NCI-H1694 treated with DMSO at 0.1 percent for 48 hours (cell line): ENCODE measurements around the gene SMAP2.
A peak's percentile ranks its signal among the peaks of the same experiment; 100 is the strongest.

ENCODE experiments used
- DNase-seq: peaks from one replicate; lab custom pipeline; 2025; lab: John Stamatoyannopoulos, UW

SMAP2 gene

DNA sequence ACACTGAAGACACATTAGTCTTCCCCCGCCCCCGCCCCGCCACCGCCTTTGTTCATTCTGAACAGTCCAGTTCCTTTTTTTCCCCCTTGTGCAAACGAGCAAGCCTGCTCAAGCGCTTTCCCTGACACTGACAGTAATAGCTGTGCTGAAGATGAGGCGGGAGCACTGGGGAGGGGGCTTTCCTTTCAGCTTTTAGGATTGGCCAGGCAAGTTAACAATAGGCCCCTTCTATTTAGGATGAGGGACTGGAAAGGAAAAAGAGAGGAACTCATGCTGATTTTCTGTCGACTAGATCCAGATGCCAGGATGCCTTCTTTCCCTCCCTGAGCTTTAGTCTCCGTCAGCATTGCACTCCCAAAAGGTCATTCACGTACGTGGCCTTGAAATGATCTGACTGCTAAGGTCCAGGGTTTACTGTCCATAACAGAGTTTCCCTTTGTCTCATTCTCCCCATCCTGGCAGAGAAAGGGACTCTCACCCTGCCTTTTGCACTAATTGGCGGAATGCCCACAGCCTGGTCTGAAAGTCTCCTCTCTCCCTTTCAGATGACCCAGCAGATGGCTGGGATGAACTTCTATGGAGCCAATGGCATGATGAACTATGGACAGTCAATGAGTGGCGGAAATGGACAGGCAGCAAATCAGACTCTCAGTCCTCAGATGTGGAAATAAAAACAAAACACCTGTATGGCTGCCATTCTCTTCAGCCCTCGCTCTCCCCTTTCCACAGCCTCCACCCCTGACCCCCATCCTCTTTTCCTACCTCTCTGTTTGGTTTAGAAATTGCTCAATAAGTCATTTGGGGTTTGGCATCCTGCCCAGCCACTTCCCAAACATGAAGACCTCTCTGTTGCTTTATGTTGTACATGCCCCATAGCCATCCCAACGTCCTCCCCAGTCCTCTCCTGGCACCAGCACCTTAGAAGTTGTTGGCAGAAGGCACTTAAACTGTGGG is 48.2 kb downstream of the SMAP2 start:
- DNase-seq, result no peak

DNA sequence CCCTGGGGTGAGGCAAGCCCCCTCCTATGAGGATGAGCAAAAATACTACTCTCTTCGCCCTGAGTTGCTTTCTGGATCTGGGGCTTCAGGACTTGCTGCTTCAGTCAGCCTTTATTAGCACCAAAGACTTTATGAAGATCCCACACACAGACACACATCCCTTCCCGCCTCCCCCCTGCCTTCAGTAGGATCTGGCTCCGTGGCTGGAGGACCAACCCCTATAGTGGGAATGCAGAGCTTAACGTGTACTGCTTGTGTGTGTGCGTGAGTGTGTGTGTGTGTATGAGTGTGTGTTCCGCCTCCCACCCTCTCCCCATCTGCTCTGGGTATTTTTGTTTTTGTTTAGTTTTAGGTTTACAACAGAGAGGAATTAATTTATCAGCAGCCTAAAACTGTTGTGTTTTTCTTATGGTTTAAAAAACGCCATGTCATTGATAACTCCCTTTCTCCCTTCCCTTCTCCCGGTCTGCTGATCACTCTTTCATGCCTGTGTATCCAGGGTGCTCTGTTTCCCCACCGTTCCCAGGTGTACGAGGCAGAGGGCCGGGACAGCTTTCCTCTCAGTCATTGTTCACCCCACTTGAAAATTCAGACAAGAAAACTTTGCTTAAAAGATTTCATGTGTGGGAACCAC is 49.2 kb downstream of the SMAP2 start:
- no peak for DNase-seq

DNA sequence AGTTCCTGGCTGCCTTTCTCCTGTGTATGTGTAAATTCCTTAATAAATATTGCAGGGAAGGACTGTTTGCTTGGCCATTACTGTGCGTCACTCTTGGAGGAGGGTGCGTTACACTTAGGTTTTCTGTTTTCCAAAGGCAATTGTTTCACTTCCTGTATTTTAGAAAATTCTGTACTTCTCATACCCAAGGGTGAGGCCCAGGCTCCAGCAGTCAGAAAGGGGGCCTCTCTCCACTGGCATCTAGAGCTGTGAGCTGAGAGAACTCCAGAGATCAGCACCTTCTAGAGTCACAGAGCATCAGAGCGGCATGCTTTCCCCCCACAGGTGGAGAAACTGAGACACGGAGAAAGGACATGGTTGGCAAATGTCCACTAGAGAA is 49.7 kb downstream of the SMAP2 start:
- DNase-seq, result no peak

DNA sequence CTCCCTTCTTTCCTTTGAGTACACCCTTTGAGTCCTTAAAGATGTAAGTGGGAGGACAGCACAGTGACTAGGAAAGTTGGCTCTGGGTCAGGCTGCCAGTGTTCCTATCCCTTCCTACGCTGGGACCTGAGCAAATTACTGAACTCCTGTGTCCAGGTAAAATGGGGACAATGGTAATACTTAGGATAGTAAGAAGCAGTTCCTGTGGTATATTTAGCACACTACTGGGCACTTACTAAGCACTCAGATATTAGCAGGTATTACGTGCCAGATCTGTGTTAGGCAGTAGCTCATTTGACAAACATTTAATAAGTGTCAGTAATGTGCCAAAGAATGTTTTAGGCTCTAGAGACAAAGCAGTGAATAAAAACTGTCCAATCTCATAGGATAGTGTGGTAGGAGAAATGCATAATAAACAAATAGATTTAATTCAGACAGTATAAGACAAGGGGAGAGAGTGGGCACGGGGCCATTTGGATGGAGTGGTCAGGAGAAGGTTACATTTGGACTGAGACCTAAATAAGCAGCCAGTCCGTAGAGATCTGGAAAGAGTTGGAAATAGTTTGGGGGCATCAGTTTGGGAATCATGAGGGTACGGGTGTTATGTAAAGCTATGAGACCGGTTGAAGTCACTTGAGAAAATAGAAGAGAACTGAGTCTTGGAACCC is 50.6 kb downstream of the SMAP2 start:
- DNase-seq, result no peak

DNA sequence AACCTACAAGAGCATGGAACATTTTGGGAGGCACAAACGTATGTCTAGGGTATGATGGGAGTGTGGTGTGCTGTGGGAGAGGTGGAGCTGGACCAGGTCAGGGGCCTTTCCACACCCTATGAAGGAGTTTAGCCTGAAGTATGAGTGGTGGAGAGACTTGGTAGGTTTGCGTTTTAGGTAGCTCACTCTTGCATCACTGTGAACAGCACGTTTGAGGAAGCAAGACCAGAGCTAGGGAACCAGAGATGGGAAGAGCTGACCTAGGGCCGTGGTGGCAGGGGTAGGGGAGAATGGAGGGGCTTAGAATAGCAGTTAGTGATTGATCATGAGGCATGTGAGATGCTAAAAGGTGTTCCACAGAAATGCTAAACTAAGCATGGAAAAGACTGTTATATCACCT is 51.7 kb downstream of the SMAP2 start:
- no peak for DNase-seq

DNA sequence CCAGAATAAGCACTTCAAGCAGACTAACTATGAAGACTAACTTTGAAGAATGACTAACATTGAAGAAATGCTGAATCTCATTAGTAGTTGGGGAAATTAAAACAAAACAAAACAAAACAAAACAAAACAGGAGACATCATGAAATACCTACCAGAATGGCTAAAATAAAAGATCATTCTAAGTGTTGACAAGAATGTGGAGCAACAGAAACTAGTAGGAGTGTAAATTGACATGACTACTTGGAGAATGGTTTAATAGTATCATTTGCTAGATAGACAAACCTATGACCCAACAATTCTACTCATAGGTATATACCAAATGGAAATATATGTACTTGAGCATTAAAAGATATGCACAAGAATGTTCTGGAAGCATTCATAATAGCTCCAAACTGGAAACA is 57.9 kb downstream of the SMAP2 start:
- DNase-seq, result no peak

DNA sequence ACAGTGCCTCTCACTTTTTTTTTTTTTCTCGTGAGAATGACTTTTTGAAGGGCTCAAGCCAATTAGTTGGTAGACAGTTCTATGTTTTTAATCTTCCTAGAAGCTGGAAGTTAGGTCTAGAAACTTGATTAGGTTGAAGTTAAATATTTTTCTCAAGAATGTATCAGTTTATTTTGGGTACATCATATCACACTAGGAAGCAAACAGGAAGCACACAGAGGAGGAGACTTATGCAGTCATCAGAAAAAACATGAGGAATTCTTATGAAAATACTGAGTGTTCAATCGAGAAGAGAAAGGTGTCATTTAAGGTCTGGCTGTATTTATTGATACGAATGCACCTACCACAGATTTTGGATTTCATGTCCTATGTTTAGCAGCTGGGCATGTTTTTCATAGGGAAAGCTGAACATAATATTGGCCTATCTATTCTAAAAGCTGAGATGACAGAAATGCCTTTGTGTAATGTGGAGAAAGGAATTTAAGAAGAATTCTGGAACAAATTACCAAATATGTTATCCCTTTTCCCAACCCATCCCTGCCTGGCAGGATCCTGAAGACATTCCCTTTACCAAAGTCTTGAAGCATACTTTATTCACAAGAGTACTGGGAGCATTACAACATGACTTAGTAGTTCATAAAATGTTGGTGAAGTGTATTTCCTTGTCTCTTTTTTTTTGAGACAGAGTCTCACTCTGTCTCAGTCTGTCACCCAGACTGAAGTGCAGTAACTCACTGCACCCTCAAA is 59.3 kb downstream of the SMAP2 start:
- no peak for DNase-seq

DNA sequence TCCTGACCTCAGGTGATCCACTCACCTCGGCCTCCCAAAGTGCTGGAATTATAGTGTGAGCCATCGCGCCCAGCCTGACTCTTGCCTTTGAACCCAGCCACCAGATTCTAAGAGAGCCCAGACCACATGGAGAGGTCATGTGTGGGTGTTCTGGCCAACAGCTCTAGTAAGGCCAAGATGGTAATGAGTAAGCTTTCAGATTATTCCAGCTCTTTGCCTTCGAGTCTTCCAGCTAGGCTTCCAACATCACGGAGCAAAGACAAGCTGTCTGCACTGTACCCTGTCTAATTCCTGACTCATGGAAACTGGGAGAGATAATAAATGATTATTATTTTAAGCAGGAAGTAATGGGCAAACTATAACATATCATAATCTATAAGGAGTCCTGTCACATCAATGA is 61.9 kb downstream of the SMAP2 start:
- DNase-seq, result no peak

DNA sequence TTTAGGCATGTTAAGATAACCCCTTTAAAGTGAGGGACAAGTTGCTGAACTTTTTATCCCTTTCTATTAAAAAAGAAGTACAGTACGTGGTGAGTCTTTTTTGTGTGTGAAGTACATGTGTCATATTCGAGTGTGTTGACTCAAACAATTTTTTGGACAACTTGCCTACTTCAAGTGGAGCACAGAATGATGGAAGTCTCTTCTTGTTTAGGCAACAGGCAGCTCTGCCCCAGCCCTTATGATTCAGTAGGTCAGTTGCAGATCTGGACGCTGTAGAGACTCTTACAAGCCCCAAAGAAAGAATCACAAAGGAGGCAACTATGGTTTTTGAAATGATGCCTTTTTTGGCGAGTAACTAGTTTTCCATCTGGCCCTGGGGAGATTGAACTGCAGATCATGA is 62.3 kb downstream of the SMAP2 start:
- no peak for DNase-seq

DNA sequence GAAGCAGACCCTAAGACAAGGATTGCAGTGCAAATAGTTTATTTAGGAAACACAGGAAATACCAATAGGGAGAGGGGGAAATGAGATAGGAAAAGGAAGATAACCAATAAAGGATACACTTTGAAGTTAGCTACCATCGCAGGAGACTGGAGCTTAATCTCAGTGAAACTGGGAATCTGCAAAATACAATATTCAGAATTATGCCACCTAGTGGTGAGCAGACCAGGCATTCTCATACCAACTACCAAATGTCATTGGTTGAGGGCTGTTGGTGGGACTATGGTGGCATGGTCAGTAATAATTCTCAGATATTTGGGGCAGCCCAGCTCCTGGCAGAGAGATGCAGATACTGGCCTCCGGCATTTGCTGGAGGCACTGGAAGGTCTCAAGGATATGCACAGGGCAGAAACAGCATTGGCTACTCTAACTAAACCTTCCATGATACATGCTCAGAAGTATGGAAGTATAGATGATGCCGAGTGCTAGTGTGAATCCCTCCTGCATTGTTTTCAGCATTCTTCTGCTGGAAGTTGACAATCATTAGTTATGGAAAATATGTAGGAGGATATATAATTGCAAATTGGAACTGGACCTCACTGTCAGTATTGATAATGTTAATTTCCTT is 65.0 kb downstream of the SMAP2 start:
- no peak for DNase-seq

DNA sequence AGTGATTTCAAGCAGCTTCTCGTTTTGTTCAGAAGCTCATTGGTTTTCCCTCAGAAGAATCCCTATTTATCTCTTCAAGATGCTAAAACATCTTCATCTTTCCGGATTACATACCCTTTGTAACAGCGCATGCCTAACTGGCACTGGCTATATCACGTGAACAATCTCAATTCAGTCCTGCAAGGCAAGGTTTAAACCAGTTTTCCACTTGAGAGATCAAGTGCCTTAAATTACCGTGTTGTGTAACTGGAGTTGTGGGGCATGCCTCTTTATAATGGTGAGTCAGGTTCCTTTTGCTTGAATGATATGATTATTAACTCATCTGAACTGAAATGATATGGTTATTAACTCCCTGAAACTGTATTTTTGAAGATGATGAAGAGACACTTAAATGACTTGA is 65.7 kb downstream of the SMAP2 start:
- no peak for DNase-seq

DNA sequence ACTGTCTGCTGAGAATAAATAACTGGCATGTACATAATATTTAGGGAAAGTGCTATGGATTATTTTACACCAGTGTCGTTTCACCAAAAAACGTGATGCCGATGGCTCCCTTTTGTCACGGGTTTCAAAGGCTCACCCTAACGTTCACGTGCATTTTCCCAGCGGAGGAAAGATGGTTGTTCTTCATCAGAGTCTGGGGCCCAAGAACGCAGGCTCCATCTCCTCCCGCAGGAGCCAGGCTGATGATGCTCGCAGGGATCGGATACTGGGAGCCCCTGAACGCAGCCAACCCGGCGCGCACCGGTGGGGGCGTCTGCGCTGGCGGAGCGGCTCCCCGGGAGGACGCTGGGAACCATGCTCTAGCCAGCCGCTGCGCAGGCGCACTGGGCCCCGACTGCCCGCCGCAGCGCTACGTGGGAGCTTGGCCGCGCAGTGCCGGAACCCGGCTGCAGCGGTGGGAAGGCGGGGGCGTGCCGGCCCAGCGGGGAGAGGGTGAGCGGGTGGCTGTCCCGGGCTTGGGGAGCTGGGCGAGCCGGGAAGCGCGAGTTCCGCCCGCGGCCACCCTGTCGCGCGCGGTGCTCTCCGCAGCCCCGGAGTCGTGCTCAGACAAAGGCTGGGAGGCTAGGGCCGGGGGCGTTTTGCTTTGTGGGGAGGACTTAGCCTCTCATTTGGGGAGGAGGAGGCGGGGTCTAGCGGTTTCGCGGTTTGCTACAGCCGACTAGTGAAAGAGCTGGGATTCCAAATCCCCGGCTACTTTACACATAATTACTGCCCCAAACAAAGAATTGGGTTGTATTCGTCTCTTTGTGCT is 76.4 kb downstream of the SMAP2 start, which contains the start of gene ZFP69B:
ZFP69B (plus strand) TSS at position 793 of the 811 bp plus-strand sequence. CDS start 486 bp downstream, outside the sequence.
- DNase-seq, result peak; percentile 70

DNA sequence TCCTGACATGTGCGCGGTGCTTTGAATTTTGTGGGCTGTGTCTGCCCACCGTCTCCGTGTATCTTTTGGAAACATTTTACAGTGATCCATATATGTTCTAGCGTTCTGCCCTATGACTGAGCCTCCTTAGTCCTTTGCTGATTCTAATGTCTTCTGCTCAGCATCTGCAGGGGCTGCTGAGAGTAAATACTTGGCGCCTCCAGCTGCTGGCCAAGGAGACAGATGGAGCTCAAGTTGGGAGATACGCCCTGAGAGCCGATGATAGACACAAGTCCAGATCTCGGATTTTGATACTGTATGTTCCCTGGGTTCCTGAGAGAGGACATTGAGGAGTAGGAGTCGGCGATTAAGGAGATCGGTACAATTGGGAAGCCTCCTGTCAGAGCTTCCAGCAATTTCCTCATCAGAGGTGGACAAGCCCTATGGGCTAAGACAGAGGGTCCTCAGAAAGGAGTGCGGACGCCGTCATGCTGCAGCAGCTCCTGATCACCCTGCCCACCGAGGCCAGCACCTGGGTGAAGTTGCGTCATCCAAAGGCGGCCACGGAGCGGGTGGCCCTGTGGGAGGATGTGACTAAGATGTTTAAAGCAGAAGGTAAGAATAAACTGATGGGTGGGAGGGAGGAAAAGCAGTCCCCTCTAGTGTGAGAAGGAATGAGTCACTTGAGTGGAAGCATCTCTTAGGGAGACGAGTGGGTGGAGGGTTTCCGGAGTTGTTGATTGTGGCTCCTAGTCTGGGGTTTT is 77.1 kb downstream of the SMAP2 start:
- peak; percentile 51 for DNase-seq

DNA sequence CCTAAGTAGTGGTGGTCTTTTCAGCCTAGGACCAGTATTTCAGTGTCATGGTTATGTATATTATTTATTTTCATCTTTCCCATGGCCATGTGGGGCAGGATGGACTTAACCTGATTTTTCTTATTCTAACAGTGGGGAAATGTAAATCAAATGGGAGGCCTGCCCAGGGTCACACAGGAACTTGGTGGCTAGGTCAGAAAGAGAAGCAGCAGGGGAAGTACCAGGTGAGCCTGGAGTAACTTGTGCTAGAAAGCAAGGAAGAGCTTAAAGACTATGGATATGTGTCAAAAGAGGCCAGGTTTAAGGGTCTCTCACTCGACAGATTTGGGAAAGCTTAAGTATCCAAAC is 77.7 kb downstream of the SMAP2 start:
- no peak for DNase-seq

DNA sequence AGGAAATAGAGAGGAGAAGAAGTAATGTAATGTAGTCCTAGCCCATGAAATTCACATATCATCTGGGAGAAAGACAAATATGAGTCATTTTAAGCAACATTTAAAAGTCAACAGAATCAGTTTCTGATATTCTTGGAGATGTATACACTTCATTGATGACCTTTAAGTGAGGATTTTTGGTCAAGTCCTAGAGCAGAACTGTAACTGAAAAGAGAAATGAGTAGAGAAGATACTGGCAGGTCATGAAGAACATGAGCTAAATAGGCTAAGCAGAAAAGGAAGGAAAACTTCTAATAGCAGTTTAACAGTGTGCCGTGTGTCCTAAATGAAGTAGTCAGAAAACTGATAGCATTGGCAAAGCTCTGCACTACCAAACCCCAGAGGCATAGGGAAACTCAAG is 81.3 kb downstream of the SMAP2 start:
- DNase-seq, result no peak

DNA sequence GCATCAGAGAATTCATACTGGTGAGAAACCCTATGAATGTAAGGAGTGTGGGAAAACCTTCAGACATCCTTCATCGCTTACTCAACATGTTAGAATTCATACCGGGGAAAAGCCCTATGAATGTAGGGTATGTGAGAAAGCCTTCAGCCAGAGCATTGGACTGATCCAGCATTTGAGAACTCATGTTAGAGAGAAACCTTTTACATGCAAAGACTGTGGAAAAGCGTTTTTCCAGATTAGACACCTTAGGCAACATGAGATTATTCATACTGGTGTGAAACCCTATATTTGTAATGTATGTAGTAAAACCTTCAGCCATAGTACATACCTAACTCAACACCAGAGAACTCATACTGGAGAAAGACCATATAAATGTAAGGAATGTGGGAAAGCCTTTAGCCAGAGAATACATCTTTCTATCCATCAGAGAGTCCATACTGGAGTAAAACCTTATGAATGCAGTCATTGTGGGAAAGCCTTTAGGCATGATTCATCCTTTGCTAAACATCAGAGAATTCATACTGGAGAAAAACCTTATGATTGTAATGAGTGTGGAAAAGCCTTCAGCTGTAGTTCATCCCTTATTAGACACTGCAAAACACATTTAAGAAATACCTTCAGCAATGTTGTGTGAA is 89.5 kb downstream of the SMAP2 start:
- no peak for DNase-seq

DNA sequence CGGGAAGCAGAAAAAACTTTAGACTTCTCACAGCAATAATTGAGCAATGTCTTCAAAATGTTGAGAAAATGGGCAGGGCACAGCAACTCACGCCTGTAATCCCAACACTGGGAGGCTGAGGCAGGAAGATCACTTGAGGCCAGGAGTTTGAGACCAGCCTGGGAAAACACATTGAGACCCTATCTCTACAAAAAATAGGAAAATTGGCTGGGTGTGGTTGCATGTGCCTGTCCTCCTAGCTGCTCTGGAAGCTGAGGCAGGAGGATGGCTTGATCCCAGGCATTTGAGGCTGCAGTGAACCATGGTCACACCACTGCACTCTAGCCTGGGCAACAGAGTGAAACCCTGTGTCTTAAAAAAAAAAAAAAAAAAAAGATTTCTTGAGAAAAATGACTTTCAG is 95.8 kb downstream of the SMAP2 start:
- DNase-seq, result no peak
